ENCODE measurements around the gene LPCAT1.

DNA sequence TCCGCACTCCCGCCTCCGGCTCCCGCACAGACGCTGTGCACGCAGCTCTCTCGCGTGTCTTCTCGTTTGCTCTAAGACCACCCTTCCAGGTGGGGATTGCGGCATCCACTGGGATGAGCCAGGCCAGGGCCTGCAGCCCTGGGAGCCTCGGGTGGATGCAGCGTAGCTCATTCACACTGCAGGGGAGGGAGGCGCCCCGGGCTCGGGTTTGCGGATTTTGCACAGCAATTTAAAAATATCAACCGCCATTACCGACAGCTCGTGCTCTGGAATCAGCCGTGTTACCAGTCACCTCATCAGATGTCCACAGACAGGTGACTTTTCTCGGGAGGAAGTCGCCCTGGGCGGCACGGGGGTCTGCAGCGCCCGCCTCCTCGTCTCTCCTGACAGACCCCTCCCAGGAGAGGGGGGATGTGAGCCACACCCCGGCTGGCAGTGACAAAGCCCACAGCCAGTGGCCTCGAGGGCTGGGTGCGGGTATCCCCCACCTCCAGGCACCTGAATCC lies 57.7 kb downstream of the LPCAT1 start:
- TF ChIP-seq POLR2A (IDR thresholded peaks at IDR 0.05; ENCODE audit: low read depth, low read length), result no peak
- no peak for TF ChIP-seq POLR2AphosphoS5 (IDR thresholded peaks at IDR 0.05; ENCODE audit: low read depth, low read length)
- no peak for TF ChIP-seq TAF1 (IDR thresholded peaks at IDR 0.05; ENCODE audit: borderline replicate concordance, low read depth, low read length)
